ENCODE data around the gene ST6GAL1. TPM values are rescaled to one million over a fixed set of nuclear protein-coding genes. Genes with fewer than 3 reads are reported as not detected.

The ST6GAL1 gene
- total RNA-seq, 1 experiment from 2014 or later, result 15.6 TPM

DNA sequence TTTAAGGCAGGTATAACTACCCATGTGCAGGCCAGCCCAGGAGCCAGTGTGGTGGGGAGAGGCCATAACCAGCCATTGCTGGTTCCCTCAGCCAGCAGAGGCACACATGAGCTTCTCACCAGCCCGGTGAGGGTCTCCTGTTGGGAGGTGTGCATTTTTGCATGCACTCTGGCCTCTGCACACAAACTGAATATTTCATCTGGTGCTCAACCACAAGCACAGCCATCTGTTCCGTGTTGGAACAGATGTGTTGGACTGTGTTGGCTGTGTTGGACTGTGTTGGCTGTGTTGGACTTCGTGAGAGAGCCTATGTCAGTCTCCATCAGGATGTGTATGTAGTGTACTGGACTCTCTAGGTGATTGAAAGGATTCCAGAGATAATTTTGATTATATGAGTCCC lies 141.8 kb downstream of the ST6GAL1 start (continued):
- TF ChIP-seq EGR1 (IDR thresholded peaks at IDR 0.05; ENCODE audit: low read depth) (no peak), FOSL1 (IDR thresholded peaks at IDR 0.05; ENCODE audit: low read depth) (no peak), EZH2 (IDR thresholded peaks at IDR 0.05) (no peak), YY1 (IDR thresholded peaks at IDR 0.05; ENCODE audit: extremely low read depth, insufficient replicate concordance, low read depth, low read length) (no peak), POLR2AphosphoS5 (IDR thresholded peaks at IDR 0.05; ENCODE audit: low read depth, low read length) (no peak)
- TF ChIP-seq, protein P1, sequence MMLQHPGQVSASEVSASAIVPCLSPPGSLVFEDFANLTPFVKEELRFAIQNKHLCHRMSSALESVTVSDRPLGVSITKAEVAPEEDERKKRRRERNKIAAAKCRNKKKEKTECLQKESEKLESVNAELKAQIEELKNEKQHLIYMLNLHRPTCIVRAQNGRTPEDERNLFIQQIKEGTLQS (IDR thresholded peaks at IDR 0.05), result no peak
- TF ChIP-seq, protein P2, sequence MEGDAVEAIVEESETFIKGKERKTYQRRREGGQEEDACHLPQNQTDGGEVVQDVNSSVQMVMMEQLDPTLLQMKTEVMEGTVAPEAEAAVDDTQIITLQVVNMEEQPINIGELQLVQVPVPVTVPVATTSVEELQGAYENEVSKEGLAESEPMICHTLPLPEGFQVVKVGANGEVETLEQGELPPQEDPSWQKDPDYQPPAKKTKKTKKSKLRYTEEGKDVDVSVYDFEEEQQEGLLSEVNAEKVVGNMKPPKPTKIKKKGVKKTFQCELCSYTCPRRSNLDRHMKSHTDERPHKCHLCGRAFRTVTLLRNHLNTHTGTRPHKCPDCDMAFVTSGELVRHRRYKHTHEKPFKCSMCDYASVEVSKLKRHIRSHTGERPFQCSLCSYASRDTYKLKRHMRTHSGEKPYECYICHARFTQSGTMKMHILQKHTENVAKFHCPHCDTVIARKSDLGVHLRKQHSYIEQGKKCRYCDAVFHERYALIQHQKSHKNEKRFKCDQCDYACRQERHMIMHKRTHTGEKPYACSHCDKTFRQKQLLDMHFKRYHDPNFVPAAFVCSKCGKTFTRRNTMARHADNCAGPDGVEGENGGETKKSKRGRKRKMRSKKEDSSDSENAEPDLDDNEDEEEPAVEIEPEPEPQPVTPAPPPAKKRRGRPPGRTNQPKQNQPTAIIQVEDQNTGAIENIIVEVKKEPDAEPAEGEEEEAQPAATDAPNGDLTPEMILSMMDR (IDR thresholded peaks at IDR 0.05 in 2 of 3, conservative IDR thresholded peaks at IDR 0.05 in 1 of 3; ENCODE audit: borderline replicate concordance in 1 of 3, insufficient read depth in 1 of 3, low read depth in 2 of 3, low read length in 2 of 3), result no peak

DNA sequence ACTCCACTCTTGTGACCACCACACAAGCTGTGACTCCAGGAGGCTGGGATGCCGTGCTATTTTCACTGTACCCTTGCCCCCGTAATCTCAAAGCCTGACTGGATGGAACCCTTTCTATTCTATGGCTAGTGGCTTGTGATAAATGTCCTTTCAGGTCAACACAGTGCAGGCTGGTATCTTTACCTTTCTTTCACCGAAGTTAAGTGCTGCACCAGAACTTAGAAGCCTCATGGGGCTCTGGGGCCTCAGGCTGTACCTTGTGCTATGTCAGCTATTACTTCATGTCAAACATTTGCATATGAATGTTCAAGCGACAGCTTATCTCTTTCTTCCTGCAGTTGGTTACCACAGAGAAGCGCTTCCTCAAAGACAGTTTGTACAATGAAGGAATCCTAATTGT lies 142.2 kb downstream of the ST6GAL1 start:
- Histone ChIP-seq H3K4me3 (replicated peaks in 1 of 2; ENCODE audit: low read depth in 1 of 2, low read length in 2 of 2) (no peak overlapping the region), H3K27ac (ENCODE audit: low read depth, low read length) (no peak overlapping the region), H3K4me1 (ENCODE audit: control insufficient read depth in 1 of 2, insufficient read depth in 2 of 2, low read length in 2 of 2) (no peaks in the 10 kb centered on the region), H3K36me3 (ENCODE audit: control insufficient read depth in 1 of 2, insufficient read depth in 2 of 2, low read length in 2 of 2) (no peaks in the 10 kb centered on the region), H3K9me3 (ENCODE audit: control insufficient read depth in 1 of 2, insufficient read depth in 1 of 2, low read depth in 1 of 2, low read length in 2 of 2) (no peaks in the 10 kb centered on the region), H3K9ac (ENCODE audit: low read length) (no peak overlapping the region), H3K79me2 (ENCODE audit: insufficient read depth, low read length) (no peaks in the 10 kb centered on the region), H3K4me2 (ENCODE audit: low read length) (no peak overlapping the region), H3K27me3 (ENCODE audit: insufficient read depth, low read length) (no peaks in the 10 kb centered on the region), H4K20me1 (ENCODE audit: insufficient read depth) (no peaks in the 10 kb centered on the region), H3K9me2 (ENCODE audit: insufficient read depth) (no peaks in the 10 kb centered on the region), H2AFZ (ENCODE audit: low read depth, low read length, poor library complexity, severe bottlenecking) (no peak overlapping the region)
- ATAC-seq (no peak), DNase-seq (ENCODE audit: low read depth, low spot score) (no peak)
- TF ChIP-seq ELF1 (IDR thresholded peaks at IDR 0.05; ENCODE audit: borderline replicate concordance, low read depth) (no peak), FOSL1 (IDR thresholded peaks at IDR 0.05; ENCODE audit: low read depth) (no peak)
- TF ChIP-seq, protein P2 (IDR thresholded peaks at IDR 0.05 in 2 of 3, conservative IDR thresholded peaks at IDR 0.05 in 1 of 3; ENCODE audit: borderline replicate concordance in 1 of 3, insufficient read depth in 1 of 3, low read depth in 2 of 3, low read length in 2 of 3), result no peak
- ChIA-PET CTCF (no interaction called here), POLR2A (no interaction called here), RAD21 (ENCODE audit: low non-redundant PET in 1 of 2, low total read pairs in 2 of 2, uncharacterized antibody in 2 of 2, unreplicated experiment in 2 of 2) (no interaction called here)
- BruUV-seq (replicated peaks), result no TSS peak
- intact Hi-C loops (cut with micrococcal nuclease), result no loop called here

All from HCT116 (cell line).